K562 (cell line): Measurements from ENCODE around the gene AFF3. TPM values are rescaled to one million over a fixed set of nuclear protein-coding genes. Genes with fewer than 3 reads are reported as not detected.

Experiments
- ATAC-seq: fragments of 200-7000 bp; cut with Tn5 transposase; 3 replicates; pipeline ENCODE4 v1.9.1; 2020; ENCODE audit warnings: moderate library complexity
- BruUV-seq: library from RNA; stranded (reverse); fragments of 400-500 nt; replicated peaks from 2 replicates; lab custom pipeline; 2021; lab: Mats Ljungman, UMichigan
- CTCF ChIA-PET: fragments of 300-600 bp; formaldehyde crosslinking; extraction: SDS; loops from one replicate; lab custom pipeline; 2021; ENCODE audit warnings: low intra/inter-chr PET ratio; lab: Yijun Ruan, JAX
- POLR2A ChIA-PET: fragments of 300-600, 350-650 bp; sonication (Branson Sonifier 250); formaldehyde crosslinking; extraction: SDS; loops from one replicate; lab custom pipeline; 2021; ENCODE audit warnings: antibody characterized with exemption, inconsistent platforms; lab: Yijun Ruan, JAX
- DNase-seq, 4 experiments: peaks; one replicate each; pipeline versions ENCODE4 v3.0.0 to v3.0.0-alpha.2; 2011 to 2018; ENCODE audit warnings: low spot score in 3 of 4, mixed read lengths in 3 of 4; ENCODE audit errors: extremely low read depth in 1 of 4
- FAIRE-seq: peaks from 2 replicates; lab custom pipeline; 2011; peaks lifted over from hg19 to GRCh38; lab: Jason Lieb, UNC
- H2AFZ ChIP-seq: 2 replicates; pipeline ENCODE4 v1.6.0; 2011; ENCODE audit warnings: low read depth, low read length, control low read depth, inconsistent platforms
- H3K27ac ChIP-seq: fragments of 200-600 bp; 3 replicates; pipeline ENCODE4 v1.8.0; 2011; ENCODE audit warnings: low read depth, mild to moderate bottlenecking, control low read depth, inconsistent platforms, low read length, moderate library complexity, mixed read lengths; ENCODE audit errors: extremely low read depth
- H3K27me3 ChIP-seq, 2 experiments: fragments of 300-600 bp in 1 of 2; 2 replicates in 1 of 2; 3 replicates in 1 of 2; pipeline versions ENCODE4 v1.6.0 to v1.8.0; 2011; ENCODE audit warnings: inconsistent platforms in 2 of 2, low read length in 2 of 2, mild to moderate bottlenecking in 1 of 2, mixed read lengths in 1 of 2, moderate library complexity in 1 of 2; ENCODE audit not compliant: control insufficient read depth in 2 of 2, insufficient read depth in 2 of 2
- H3K36me3 ChIP-seq: fragments of 300-600 bp; 3 replicates; pipeline ENCODE4 v1.8.0; 2011; ENCODE audit warnings: mild to moderate bottlenecking, low read length, inconsistent platforms; ENCODE audit not compliant: control insufficient read depth, insufficient read depth
- H3K4me1 ChIP-seq, 2 experiments: fragments of 200-600 bp in 1 of 2; replicated peaks in 1 of 2; 2 replicates in 1 of 2; 3 replicates in 1 of 2; pipeline versions ENCODE4 v1.5.1 to v1.8.0; 2011; ENCODE audit warnings: inconsistent platforms in 2 of 2, low read length in 2 of 2, mild to moderate bottlenecking in 1 of 2, mixed read lengths in 1 of 2, moderate library complexity in 1 of 2; ENCODE audit not compliant: control insufficient read depth in 2 of 2, insufficient read depth in 2 of 2
- H3K4me2 ChIP-seq: 2 replicates; pipeline ENCODE4 v1.6.1; 2011; ENCODE audit warnings: low read length, control low read depth, inconsistent platforms, mixed read lengths; ENCODE audit not compliant: insufficient read depth
- H3K4me3 ChIP-seq: fragments of 200-600 bp; sonication (generic), shearing (Covaris generic); 2 replicates; pipeline ENCODE4 v1.5.1; 2016; ENCODE audit warnings: control low read depth, inconsistent platforms
- H3K79me2 ChIP-seq: fragments of 200-600 bp; 3 replicates; pipeline ENCODE4 v1.8.0; 2011; ENCODE audit warnings: low read length, inconsistent platforms; ENCODE audit not compliant: control insufficient read depth, insufficient read depth
- H3K9ac ChIP-seq, 2 experiments: 2 replicates each; pipeline versions ENCODE4 v1.6.0 to v1.6.1; 2011; ENCODE audit warnings: low read depth in 2 of 2, low read length in 2 of 2, control low read depth in 1 of 2, inconsistent platforms in 1 of 2, mild to moderate bottlenecking in 1 of 2, mixed read lengths in 1 of 2; ENCODE audit not compliant: insufficient read depth in 1 of 2
- H3K9me1 ChIP-seq: one replicate; pipeline ENCODE4 v1.6.0; 2011; ENCODE audit warnings: inconsistent platforms, mild to moderate bottlenecking, low read length, moderate library complexity; ENCODE audit not compliant: control insufficient read depth, insufficient read depth
- H3K9me3 ChIP-seq: replicated peaks from 2 replicates; pipeline ENCODE4 v1.5.1; 2011; ENCODE audit warnings: low read depth, low read length, inconsistent platforms; ENCODE audit not compliant: control insufficient read depth, insufficient read depth
- H4K20me1 ChIP-seq: replicated peaks from 2 replicates; pipeline ENCODE4 v1.6.1; 2011; ENCODE audit warnings: low read length, inconsistent platforms, mixed read lengths; ENCODE audit not compliant: control insufficient read depth, insufficient read depth
- CC2D1A ChIP-seq: fragments of 450-650 bp; IDR thresholded peaks from 2 replicates; pipeline ENCODE4 v1.6.1; 2017; ENCODE audit warnings: mild to moderate bottlenecking
- FOS ChIP-seq: IDR thresholded peaks from 3 replicates; pipeline ENCODE4 v1.6.1; 2011; ENCODE audit not compliant: insufficient read length; ENCODE audit errors: extremely low read depth
- GATA2 ChIP-seq: sonication (generic); formaldehyde crosslinking; IDR thresholded peaks from 2 replicates; pipeline ENCODE4 v1.4.0; 2020; ENCODE audit warnings: mild to moderate bottlenecking, missing genetic modification reagents
- NCOA6 ChIP-seq: fragments of 450-650 bp; IDR thresholded peaks from 2 replicates; pipeline ENCODE4 v1.6.1; 2017; ENCODE audit warnings: mild to moderate bottlenecking
- TOE1 ChIP-seq, 2 experiments: fragments of 450-650 bp in 1 of 2; sonication (generic) in 1 of 2; formaldehyde crosslinking in 1 of 2; IDR thresholded peaks; 2 replicates each; pipeline versions ENCODE4 v1.7.1 to v1.8.0; 2016 to 2022; ENCODE audit warnings: borderline replicate concordance in 2 of 2, mild to moderate bottlenecking in 2 of 2, antibody characterized with exemption in 1 of 2, inconsistent platforms in 1 of 2, low read depth in 1 of 2, missing genetic modification reagents in 1 of 2, moderate library complexity in 1 of 2
- ZNF586 ChIP-seq: fragments of 450-650 bp; formaldehyde crosslinking; conservative IDR thresholded peaks from 2 replicates; pipeline ENCODE4 v1.4.0; 2020; ENCODE audit warnings: mild to moderate bottlenecking, moderate library complexity
- WGBS: fragments of 100-300 bp; shearing (Covaris generic); methylation state at CpG from one replicate; pipeline ENCODE4 v1.1.6; 2016; ENCODE audit warnings: low coverage, mixed read lengths; ENCODE audit not compliant: insufficient coverage; ENCODE audit errors: missing lambda C conversion rate; 5-methylcytosine and 5-hydroxymethylcytosine counted together
- in situ Hi-C: fragments of 300-500 bp; cut with MboI; formaldehyde crosslinking; loops from 4 replicates; pipeline ENCODE4 v1.15.0; 2018; ENCODE audit warnings: inconsistent platforms, mixed read lengths
- intact Hi-C: fragments of 100-400 bp; cut with micrococcal nuclease; formaldehyde crosslinking; loops from 2 replicates; pipeline ENCODE4 v1.14.2; 2022
- polyA plus RNA-seq, 8 experiments: library from polyadenylated mRNA; depleted of rRNA in 4 of 8; stranded (reverse) in 5 of 8; unstranded in 3 of 8; fragments of >200 nt; fragmentation: Nextera tagmentation in 2 of 8; fragmentation: Illumina TruSeq in 1 of 8; extraction: Ambion mirVana in 2 of 8; extraction: Trizol in 1 of 8; gene quantifications; 2 replicates each; pipeline versions ENCODE4 v1.2.1 to v1.2.3, GENCODE V29; 2011 to 2014; ENCODE audit warnings: inconsistent platforms in 1 of 8, missing spikeins in 1 of 8
- total RNA-seq, 7 experiments: library from RNA; depleted of rRNA in 6 of 7; stranded (reverse); fragments of >200 nt in 6 of 7; fragmentation: Illumina TruSeq in 2 of 7; extraction: Trizol in 2 of 7; gene quantifications; 2 replicates each; pipeline versions ENCODE4 v1.2.1 to v1.2.3, GENCODE V29; 2011 to 2021; ENCODE audit warnings: low replicate concordance in 1 of 7
- TF ChIP-seq, protein P1 (sequence below): sonication (generic); formaldehyde crosslinking; IDR thresholded peaks from 2 replicates; pipeline ENCODE4 v1.8.1; 2023; ENCODE audit warnings: mild to moderate bottlenecking, missing genetic modification reagents
- TF ChIP-seq, protein P2 (sequence below): sonication (generic); formaldehyde crosslinking; IDR thresholded peaks from 2 replicates; pipeline ENCODE4 v1.8.1; 2023; ENCODE audit warnings: missing genetic modification reagents, mild to moderate bottlenecking, borderline replicate concordance

AFF3 gene
- total and polyA plus RNA-seq, 9 of the 15 experiments (the other 6 are each of a cell fraction or from before 2014, with no cell fraction given) = 0.02 to 0.11 TPM; not detected in 7

DNA sequence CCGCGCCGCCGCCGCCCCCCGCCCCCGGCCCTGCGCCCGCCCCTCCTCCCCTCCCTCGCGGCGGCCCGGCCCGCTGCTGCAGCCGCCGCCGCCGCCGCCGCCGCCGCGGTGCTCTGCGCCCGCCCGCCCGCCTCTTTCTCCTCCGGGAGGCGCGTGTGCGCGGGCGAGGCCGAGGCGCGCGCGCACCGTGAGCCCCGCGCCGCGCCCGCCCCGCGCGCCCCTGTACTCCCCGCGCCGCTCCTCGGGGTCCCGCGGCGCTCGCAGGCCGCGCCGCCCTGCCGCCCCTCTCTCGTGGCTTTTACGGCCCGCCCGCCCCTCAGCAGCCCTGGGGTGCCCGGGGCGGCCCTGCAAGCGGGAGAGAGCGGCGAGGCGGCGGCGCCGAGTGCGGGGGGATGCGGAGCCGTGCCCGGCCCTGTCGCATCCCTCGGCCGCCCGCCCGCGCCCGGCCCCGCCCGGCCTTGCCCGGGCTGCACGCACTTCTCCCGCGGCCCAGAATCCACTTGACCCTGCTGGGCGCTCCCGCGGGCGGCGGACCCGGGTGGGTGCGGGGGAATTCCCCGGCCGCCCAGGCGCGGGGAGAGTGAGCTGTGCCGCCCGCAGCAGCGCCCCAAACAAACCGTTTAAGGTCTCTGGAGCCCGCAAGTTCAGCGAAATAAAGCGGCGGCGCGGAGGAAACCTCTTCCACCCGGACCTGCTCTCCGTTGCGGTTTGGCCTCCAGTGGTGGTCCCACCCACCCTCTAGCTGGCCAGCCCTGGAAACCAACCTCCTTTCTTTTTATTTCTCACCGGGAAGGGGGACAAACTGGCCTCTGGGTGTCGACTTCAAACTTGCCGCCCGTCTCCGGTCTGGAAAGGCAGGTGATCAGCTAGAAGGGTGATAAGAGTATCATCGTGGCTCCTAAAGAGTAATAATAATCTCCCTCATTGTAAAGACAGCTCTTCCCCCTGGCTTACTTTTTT is 37.4 kb downstream of the AFF3 start:
- Histone ChIP-seq H4K20me1 (no peaks in the 10 kb centered on the region), H3K4me2 (no peak overlapping the region), H3K79me2 (no peaks in the 10 kb centered on the region), H3K4me1 (no peaks in the 10 kb centered on the region), H3K27me3 (peaks cover 8 to 21% of the 10 kb centered on the region in 2 experiments; a peak in 3 of 5 replicates), H3K27ac (no peak overlapping the region), H2AFZ (no peak overlapping the region), H3K36me3 (no peaks in the 10 kb centered on the region), H3K9ac (no peak overlapping the region), H3K9me3 (no peaks in the 10 kb centered on the region), H3K4me3 (no peak overlapping the region), H3K9me1 (no peaks in the 10 kb centered on the region)
- BruUV-seq = no TSS peak
- no peak for TF ChIP-seq NCOA6
- TF ChIP-seq CC2D1A = no peak
- TF ChIP-seq FOS = no peak
- TF ChIP-seq, protein P1, sequence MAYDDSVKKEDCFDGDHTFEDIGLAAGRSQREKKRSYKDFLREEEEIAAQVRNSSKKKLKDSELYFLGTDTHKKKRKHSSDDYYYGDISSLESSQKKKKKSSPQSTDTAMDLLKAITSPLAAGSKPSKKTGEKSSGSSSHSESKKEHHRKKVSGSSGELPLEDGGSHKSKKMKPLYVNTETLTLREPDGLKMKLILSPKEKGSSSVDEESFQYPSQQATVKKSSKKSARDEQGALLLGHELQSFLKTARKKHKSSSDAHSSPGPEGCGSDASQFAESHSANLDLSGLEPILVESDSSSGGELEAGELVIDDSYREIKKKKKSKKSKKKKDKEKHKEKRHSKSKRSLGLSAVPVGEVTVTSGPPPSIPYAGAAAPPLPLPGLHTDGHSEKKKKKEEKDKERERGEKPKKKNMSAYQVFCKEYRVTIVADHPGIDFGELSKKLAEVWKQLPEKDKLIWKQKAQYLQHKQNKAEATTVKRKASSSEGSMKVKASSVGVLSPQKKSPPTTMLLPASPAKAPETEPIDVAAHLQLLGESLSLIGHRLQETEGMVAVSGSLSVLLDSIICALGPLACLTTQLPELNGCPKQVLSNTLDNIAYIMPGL (CRISPR knock-in tag) = no peak
- TF ChIP-seq TOE1 (IDR thresholded peaks at IDR 0.05; ENCODE audit: borderline replicate concordance) = no peak
- no peak for TF ChIP-seq TOE1 (CRISPR knock-in tag; IDR thresholded peaks at IDR 0.05; ENCODE audit: borderline replicate concordance, low read depth)
- no peak for TF ChIP-seq GATA2 (CRISPR knock-in tag)
- TF ChIP-seq, protein P2, sequence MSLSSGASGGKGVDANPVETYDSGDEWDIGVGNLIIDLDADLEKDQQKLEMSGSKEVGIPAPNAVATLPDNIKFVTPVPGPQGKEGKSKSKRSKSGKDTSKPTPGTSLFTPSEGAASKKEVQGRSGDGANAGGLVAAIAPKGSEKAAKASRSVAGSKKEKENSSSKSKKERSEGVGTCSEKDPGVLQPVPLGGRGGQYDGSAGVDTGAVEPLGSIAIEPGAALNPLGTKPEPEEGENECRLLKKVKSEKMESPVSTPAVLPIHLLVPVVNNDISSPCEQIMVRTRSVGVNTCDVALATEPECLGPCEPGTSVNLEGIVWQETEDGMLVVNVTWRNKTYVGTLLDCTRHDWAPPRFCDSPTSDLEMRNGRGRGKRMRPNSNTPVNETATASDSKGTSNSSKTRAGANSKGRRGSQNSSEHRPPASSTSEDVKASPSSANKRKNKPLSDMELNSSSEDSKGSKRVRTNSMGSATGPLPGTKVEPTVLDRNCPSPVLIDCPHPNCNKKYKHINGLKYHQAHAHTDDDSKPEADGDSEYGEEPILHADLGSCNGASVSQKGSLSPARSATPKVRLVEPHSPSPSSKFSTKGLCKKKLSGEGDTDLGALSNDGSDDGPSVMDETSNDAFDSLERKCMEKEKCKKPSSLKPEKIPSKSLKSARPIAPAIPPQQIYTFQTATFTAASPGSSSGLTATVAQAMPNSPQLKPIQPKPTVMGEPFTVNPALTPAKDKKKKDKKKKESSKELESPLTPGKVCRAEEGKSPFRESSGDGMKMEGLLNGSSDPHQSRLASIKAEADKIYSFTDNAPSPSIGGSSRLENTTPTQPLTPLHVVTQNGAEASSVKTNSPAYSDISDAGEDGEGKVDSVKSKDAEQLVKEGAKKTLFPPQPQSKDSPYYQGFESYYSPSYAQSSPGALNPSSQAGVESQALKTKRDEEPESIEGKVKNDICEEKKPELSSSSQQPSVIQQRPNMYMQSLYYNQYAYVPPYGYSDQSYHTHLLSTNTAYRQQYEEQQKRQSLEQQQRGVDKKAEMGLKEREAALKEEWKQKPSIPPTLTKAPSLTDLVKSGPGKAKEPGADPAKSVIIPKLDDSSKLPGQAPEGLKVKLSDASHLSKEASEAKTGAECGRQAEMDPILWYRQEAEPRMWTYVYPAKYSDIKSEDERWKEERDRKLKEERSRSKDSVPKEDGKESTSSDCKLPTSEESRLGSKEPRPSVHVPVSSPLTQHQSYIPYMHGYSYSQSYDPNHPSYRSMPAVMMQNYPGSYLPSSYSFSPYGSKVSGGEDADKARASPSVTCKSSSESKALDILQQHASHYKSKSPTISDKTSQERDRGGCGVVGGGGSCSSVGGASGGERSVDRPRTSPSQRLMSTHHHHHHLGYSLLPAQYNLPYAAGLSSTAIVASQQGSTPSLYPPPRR = no peak
- TF ChIP-seq ZNF586 (CRISPR knock-in tag) = no peak
- ChIA-PET CTCF (no interaction called here), POLR2A (no interaction called here)
- peak in 1 of 4 experiments; percentile 16 for DNase-seq
- in situ Hi-C loops = no loop called here
- FAIRE-seq = no peak
- no peak for ATAC-seq
- WGBS = 39% methylated on average over 18 of the region's 119 CpGs
- intact Hi-C loops = no loop called here
